Lower leg skin (tissue), 4 donors: ENCODE results near the gene RPH3AL. TPM values are rescaled to one million over a fixed set of nuclear protein-coding genes. Genes with fewer than 3 reads are reported as not detected.

Experiments
- DNase-seq, 2 donors: peaks; one replicate each; pipeline ENCODE4 v3.0.0-alpha.2; 2019; ENCODE audit warnings: low spot score in 2 of 2
- H3K4me3 ChIP-seq: fragments of 200-600 bp; sonication (generic); 2 replicates; pipeline ENCODE4 v1.5.1; 2017; ENCODE audit warnings: mild to moderate bottlenecking, low read depth; ENCODE audit not compliant: poor library complexity, severe bottlenecking
- CTCF ChIP-seq, 3 donors: fragments of 450-650 bp; IDR thresholded peaks; one replicate each; pipeline ENCODE4 v1.5.1; 2016; ENCODE audit warnings: antibody characterized with exemption in 3 of 3, mild to moderate bottlenecking in 3 of 3, moderate library complexity in 2 of 3
- POLR2A ChIP-seq, 2 donors: fragments of 450-650 bp; IDR thresholded peaks; one replicate each; pipeline ENCODE4 v1.6.1; 2016 to 2017; ENCODE audit warnings: antibody characterized with exemption in 2 of 2, mild to moderate bottlenecking in 1 of 2, moderate library complexity in 1 of 2
- WGBS, 2 donors: methylation state at CpG; one replicate each; pipeline ENCODE4 v1.1.5; 2018; 5-methylcytosine and 5-hydroxymethylcytosine counted together
- intact Hi-C: fragments of 100-400 bp; cut with DNase I; formaldehyde crosslinking; loops from one replicate; pipeline ENCODE4 v1.15.0; 2023; ENCODE audit warnings: low total_unique reads
- total RNA-seq, 4 donors: library from RNA; depleted of rRNA; stranded (reverse); fragments of >200 nt; gene quantifications; one replicate each; pipeline ENCODE4 v1.1.0, GENCODE V29; 2016

RPH3AL gene
- total RNA-seq, result 10 to 100 TPM in 3 of 4 donors, 1 to 10 TPM in 1; 8.6 to 22.9 (median 15.9) TPM

- intact Hi-C loops, result no loop called here
- WGBS, 2 donors, result 26 to 45% methylated on average over 22 of the region's 22 CpGs
- peak; percentile 52 to 88 for DNase-seq
Measured at GRCh38 chr17:352421-353212, at the start of gene RPH3AL. TSS of gene RPH3AL (minus strand) at chr17:352807. CDS start at chr17:327543, 25,264 bp downstream.

GRCh38 chr17:400257-400656, 47.6 kb upstream of the RPH3AL start:
- no peak for TF ChIP-seq CTCF (IDR thresholded peaks at IDR 0.05)
- TF ChIP-seq POLR2A (IDR thresholded peaks at IDR 0.05), result no peak
- no peak for DNase-seq
- no peak overlapping the region for H3K4me3 ChIP-seq
- intact Hi-C loops, result no loop called here
- 80 to 88% methylated on average over 10 of the region's 10 CpGs for WGBS, 2 donors

More at GRCh38 chr17:352421-353212, at the start of gene RPH3AL:
- no peak within 1 kb of the TSS for H3K4me3 ChIP-seq
- TF ChIP-seq CTCF (IDR thresholded peaks at IDR 0.05) (no peak), POLR2A (IDR thresholded peaks at IDR 0.05) (no peak)

- no peak for DNase-seq
- no peak overlapping the region for H3K4me3 ChIP-seq
- intact Hi-C loops, result no loop called here
- WGBS, 2 donors, result 70 to 73% methylated on average over 6 of the region's 6 CpGs
- TF ChIP-seq CTCF (IDR thresholded peaks at IDR 0.05) (no peak), POLR2A (IDR thresholded peaks at IDR 0.05) (no peak)
Measured at GRCh38 chr17:396788-397187, 44.2 kb upstream of the RPH3AL start.

GRCh38 chr17:395974-396373, 43.4 kb upstream of the RPH3AL start:
- intact Hi-C loops, result no loop called here
- WGBS, 2 donors, result 91 to 95% methylated on average over 2 of the region's 2 CpGs
- H3K4me3 ChIP-seq, result no peak overlapping the region
- TF ChIP-seq CTCF (IDR thresholded peaks at IDR 0.05) (no peak), POLR2A (IDR thresholded peaks at IDR 0.05) (no peak)
- DNase-seq, result no peak

GRCh38 chr17:395179-395578, 42.6 kb upstream of the RPH3AL start:
- no peak overlapping the region for H3K4me3 ChIP-seq
- no peak for DNase-seq
- TF ChIP-seq CTCF (IDR thresholded peaks at IDR 0.05) (no peak), POLR2A (IDR thresholded peaks at IDR 0.05) (no peak)
- intact Hi-C loops, result no loop called here
- 88 to 90% methylated on average over 9 of the region's 9 CpGs for WGBS, 2 donors
